ENCODE data around the gene DSC1.
"Not testable (repeated sequence)": the region's sequence is repeated elsewhere in the genome, so short reads cannot be mapped to it uniquely, and the experiment has no call there.

The DSC1 gene

GRCh38 chr18:31162825-31163435 lies at the start of gene DSC1:
Gene DSC1, minus strand, starts transcription at chr18:31162856. Its CDS starts 262 bp downstream, at chr18:31162594.
- no peak for DNase-seq

DNA sequence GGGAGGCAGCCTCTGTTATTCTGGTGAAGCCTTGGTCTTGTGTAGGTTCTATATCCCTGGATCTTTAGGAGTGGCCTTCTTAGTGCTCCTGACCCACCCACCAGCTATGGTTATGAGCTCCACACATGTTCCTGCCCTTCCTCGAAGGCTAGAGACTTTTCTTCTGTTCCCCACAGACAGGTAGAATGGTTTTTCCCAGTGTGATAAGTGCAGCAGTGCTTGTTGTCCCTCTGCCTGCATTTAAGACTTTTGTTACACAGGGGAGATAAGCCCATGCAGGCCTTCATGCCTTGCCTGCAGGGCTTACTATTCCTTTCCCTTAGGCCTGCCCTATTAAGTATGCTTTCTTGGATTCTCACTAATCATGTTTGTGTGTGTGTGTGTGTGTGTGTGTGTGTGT lies 48.4 kb upstream of the DSC1 start:
- no peak for DNase-seq

- DNase-seq = no peak
Observed at GRCh38 chr18:31209041-31209440, 46.4 kb upstream of the DSC1 start.

DNA sequence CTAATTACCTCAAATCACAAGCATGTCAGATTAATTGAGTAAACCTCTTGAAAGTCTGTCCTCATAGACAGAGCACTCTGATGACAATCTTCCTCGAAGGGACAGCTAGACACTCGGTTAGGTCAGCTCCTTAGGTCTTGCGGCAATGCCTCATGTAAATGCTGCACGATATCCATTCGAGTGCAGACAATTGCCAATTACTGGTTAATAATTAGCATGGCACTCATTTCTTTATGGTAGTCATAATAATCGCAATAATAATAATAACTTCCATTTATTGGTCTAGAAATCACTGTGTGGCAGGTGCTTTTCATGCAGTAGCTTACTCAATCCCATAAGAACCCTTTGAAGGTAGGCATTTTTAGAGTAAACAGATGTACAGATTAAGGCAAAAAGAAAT lies 44.7 kb upstream of the DSC1 start:
- DNase-seq = no peak

DNA sequence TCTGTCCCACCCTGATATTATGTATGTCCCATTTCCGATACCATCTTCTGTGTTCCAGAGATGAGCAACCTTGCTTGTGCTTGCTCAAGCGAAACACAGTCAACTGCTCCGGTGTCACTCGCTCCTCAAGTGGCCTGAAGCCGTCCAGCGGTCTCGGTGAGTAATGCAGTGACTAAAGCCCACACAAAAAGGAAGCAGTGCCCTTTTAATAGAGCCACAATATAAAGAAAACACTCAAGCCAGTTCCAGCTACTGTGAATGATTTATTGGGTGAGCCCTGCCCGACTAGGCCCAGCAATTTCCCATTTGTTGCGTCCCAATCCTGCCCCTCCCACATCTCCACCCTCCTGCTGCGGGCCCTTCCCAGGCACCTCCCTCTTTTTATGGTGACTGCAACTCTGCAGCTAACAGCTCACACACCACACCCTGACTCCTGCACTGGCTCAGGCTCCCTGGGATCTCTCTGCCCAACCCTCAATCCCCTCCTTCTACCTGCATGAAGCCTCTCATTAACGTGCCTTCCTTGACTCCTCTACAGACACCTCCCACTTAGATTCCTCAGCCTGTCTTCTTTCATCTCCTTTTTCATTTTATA lies 44.2 kb upstream of the DSC1 start:
- peak in 1 of 2 donors; percentile 29 for DNase-seq

GRCh38 chr18:31206071-31206470 lies 43.4 kb upstream of the DSC1 start:
- DNase-seq = no peak

- DNase-seq = no peak
Observed at GRCh38 chr18:31205273-31205672, 42.6 kb upstream of the DSC1 start.

DNA sequence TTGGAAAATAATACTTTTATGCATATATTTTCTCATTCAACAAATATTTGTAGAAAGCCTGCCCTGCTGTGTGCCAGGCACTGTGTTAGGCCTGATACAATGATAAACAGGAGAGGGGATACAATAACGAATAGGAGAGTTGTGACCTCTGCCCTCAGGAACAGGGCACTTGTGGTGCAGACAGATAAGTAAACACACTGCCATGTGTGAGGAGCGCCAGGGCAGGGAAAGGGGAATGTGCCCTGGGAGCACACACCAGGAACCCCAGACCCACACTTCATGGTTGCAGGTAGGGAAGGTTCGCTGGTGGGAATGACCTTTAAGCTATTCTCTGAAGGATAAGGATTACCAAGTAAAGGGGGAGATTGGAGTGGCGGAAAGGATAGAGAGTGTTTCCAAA lies 42.2 kb upstream of the DSC1 start:
- no peak for DNase-seq

GRCh38 chr18:31204166-31204565 lies 41.5 kb upstream of the DSC1 start:
- DNase-seq = no peak

- no peak for DNase-seq
Observed at GRCh38 chr18:31203794-31204148, 41.1 kb upstream of the DSC1 start.

DNA sequence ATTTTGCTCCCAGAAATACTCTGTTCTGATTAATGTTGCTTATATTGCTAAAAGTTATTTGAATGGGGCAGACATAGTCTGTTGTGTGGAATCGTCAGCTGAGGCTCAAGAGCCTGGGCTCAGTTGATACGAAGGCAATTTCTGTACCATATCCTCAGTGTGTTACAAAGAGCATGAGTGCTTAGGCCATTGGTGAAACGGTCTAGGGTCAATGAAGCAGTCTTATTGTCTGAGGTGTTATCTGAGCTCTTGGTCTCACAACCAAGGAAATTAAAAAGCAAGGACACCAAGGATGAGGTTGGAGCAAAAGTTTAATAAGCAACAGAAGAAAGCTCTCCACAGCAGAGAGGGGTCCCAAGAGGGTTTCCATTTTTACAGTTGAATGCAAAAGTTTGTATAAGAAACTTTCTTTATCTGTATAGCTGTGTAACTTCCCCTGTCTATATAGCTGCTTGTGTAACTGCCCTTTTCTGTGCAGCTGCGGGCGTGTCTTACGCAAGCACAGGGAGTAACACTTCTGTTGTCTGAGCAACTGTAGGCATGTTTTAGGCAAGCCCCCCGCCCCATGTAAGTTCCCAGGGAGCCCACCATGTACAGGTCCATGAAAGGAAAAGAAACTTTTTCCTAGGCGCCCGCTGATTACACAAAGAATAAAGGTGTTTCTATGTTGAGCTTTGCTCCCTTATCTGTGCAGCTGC lies 40.6 kb upstream of the DSC1 start:
- peak in 1 of 2 donors; percentile 14 for DNase-seq

GRCh38 chr18:31199190-31199769 lies 36.6 kb upstream of the DSC1 start:
- DNase-seq = no peak

GRCh38 chr18:31197676-31198075 lies 35.0 kb upstream of the DSC1 start:
- no peak for DNase-seq

- no peak for DNase-seq
Observed at GRCh38 chr18:31195063-31195462, 32.4 kb upstream of the DSC1 start.

DNA sequence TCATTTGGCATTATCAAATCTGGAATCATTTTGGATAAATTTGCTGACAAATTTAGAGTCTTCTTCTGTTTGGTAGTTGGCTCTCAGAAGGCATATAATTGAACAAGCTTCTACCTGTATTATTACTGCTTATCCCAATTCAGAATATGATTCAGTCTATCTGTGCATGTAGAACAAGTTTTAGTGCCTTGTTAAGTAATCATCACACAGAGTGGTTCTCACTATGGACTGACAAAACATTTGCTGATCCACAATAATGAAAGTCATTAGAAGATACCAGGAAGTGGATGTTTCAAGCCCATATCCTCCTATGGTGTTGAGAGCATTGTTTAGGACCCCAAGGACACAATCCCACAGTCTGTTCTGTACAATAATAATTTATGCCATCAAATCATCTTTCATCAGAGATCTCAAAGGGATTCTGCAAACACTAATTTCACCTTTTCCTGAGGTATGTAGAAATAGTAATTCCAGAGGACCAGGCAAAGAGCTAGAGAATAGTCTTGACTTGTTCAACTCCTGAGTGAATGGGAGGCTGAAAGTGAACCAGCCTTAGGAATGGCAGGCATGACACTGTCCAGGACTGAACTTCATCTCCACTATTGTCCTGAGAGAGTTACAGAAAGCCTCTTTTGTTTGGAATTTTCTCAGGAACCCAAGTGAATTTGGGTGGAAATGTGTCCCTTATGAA lies 29.6 kb upstream of the DSC1 start:
- no peak for DNase-seq

GRCh38 chr18:31190919-31191318 lies 28.3 kb upstream of the DSC1 start:
- DNase-seq = no peak

DNA sequence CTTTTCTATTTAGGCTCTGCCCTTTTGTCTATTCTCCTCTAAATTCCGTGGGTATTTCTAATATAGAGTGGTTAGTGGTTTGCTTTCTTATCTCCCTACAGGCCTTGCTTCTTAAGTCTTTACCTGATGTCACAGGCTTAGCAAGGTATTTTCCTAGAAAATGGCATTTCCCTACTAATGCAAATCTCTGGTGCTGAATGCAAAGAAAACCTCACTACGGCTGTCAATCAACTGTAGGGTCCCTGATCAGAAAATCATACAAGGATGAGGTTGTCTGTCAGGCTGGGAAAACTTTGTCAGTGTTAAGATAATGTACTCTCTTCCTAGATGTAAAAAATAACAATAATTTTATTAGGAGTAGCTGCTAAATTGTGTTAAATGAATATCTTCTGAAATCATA lies 27.1 kb upstream of the DSC1 start:
- DNase-seq = no peak

GRCh38 chr18:31185186-31185950 lies 22.7 kb upstream of the DSC1 start:
- DNase-seq = no peak

DNA sequence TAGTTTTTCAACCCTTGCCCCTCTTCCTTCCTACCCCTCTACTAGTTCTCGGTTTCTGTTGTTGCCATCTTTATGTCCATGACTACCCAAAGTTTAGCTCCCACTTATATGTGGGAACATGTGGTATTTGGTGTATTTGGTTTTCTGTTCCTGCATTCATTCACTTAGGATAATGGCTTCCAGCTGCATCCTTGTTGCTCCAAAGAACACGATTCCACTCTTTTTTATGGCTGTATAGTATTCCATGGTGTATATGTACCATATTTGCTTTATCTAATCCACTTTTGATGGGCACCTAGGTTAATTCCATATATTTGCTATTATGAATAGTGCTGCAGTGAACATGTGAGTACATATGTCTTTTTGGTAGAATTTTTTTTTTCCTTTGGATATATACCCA lies 20.6 kb upstream of the DSC1 start:
- DNase-seq = no peak

DNA sequence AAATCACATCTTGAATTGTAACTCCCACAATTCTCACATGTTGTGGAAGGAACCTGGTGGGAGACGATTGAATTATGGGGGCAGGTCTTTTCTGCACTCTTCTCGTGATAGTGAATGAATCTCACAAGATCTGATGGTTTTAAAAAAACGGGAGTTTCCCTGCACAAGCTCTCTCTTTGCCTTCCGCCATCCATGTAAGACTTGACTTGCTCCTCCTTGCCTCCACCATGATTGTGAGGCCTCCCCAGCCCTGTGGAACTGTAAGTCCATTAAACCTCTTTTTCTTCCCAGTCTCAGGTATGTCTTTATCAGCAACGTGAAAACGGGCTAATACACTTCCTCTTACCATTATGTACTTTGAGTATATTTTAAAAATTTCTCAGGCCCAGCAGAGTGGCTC lies 14.7 kb upstream of the DSC1 start:
- DNase-seq = not testable (repeated sequence)

DNA sequence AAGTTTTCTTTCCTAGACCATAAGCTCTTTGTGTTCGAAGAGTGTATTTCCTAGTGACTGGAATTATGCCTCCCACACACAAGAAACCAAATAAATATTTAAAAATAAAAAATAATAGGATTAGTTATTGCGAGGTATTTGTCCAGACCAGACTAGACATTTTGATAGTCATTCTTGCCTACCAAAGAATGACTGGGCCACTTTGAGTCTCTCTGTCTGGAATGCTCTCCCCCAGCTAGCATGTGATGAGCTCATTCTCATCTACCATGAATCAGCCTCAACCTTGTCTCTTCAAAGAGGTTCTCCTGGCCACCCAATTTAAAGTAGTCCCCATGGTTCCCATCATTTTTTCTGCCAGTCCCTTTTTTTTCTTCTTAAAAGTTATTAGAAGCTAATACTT lies 13.9 kb upstream of the DSC1 start:
- no peak for DNase-seq

DNA sequence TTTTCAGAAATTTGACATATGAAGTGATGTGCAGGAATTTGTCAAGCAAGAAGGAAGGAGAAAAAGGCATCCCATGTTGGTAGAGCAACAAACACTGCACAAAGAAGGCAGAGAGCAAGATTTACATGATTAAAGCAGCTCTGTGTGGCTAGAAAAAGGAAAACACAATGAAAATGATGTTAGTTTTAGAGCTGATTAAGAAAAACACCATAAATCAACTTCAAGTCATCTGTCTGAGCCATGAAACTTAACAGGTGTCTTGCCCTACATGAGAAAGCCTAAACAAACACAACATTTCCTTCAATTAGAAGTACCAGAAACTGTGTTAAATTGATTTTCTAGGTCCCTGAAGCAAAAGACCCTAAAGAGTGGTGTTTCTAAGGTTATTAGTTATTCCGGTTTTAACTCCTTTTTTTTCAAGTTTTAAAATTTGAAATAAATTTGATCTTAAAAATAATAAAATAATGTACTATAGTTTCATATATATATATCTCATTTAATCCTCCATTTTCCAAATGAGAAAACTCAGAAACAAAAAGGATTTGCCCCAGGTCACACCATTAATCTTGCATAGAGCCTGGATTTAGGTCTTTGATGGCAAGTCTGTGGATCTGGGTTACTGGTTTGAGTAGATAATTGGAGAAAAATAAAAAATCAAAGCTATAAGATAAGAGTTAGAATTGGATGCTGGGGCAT lies 8.6 kb upstream of the DSC1 start:
- DNase-seq = no peak

Measured in bone marrow (tissue), 2 donors.